GM18951 (cell line): ENCODE data around the gene RAB7A.

Experiments
- POLR2A ChIP-seq: IDR thresholded peaks from 4 replicates; pipeline ENCODE4 v1.6.1; 2011; ENCODE audit warnings: mild to moderate bottlenecking; ENCODE audit not compliant: insufficient read length, insufficient read depth; ENCODE audit errors: extremely low read depth
- in situ Hi-C: fragments of 300-500 bp; cut with MboI; formaldehyde crosslinking; loops from one replicate; pipeline ENCODE4 v1.12.0; 2022; ENCODE audit warnings: low sequenced_read_pairs, mixed read lengths, inconsistent platforms; ENCODE audit not compliant: unreplicated experiment

RAB7A gene

DNA sequence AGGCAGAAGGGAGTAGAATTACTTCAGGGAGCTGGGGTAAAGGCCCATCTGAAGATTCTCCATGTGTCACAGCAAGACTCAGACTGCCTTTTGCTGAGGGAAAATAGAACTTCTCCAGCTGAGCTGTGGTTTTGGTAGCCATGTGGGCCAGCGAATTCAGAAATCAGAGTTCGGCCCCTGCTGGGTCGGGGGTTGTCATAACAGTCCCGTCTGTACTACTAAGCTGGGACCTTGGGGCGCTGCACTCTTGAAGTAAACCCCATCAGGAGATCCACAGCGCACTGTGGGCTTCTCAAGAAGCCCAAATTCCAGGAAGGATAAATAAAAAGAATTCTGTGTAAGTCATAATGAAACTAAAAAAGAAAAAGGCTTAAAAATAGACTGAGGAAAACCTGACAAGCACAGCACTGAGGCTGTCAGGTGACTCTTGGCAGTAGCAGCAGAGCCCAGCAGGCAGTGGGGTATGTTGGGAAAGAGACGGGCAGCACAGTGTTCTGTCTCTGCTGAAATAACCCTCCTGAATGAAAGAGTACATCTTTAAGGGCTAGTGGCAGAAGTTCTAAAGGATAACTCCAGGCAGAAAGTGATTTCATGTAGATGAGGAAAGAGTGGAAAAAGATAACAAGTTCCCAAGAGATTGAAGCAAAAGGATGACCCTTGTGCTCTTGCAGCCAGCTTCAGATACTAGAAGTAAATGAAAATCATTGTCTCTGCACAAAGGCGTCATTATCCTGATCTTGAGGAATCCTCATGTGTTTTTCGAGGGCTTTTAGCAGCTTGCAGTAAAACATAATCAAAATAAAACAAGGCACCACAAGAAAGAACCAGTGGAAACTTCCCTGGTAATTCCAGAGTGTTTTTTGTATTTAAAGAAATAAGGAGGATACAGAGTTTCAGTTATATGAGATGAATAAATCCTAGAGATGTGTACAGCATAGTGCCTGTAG lies 74.5 kb downstream of the RAB7A start:
- in situ Hi-C loops = no loop called here

GRCh38 chr3:128801779-128802380 lies 75.9 kb downstream of the RAB7A start:
- TF ChIP-seq POLR2A = no peak
- in situ Hi-C loops = no loop called here

More for the DNA sequence above, 74.5 kb downstream of the RAB7A start:
- no peak for TF ChIP-seq POLR2A

DNA sequence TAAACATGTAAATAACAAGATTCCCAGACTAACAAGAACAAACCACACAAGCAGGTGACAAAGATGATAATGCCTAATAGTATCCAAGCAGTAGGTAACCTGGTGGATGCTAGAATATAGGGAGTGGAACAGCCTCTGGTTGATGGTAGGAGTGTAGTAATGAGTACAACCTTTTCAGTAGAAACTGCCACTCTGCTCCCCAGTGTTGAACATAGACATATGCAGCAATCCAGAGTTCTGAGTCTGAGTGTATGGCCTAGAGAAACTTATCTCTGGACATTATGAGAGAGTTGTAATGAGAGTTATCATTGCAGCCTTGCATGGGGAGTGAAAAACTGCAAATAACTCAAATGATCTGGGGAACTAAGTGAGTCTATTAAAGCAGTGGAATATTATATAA lies 77.3 kb downstream of the RAB7A start:
- in situ Hi-C loops = no loop called here

DNA sequence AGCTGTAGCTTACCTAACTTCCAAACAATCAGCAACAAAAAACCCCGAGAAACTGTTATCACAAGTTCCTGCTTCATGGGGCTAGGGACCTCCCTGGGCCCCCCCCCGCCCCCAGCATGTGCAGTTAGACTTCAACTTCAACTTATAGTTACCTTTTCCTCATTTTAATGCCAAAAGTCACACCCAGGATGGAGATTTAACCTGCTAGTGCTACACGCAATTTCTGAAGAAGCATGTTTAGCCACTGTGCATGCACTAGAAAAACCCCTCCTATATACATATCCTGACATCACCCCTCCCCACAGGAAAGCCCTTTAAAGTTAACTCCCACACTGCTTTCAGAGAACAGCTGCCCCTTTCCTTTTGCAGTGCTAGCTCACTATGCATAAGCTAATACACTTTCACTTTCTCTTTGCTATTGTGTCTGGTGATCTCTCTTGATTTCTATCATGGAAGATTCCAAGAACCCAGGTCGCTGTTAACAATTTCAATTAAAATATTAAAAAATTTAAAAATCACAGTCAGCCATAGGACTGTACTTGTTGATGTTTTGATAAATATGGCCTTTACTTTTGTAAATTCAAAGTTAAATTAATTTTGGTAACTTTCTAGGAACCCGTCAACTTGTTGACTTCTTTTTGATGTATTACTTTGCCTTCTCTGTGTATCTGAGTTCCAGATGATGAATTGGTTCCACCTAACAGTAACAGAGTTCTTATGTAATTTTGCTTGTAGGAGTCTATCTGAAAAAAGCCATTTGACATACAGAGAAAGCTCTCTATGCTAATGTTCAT lies 78.2 kb downstream of the RAB7A start:
- no peak for TF ChIP-seq POLR2A
- in situ Hi-C loops = no loop called here

More for the DNA sequence above, 77.3 kb downstream of the RAB7A start:
- no peak for TF ChIP-seq POLR2A

GRCh38 chr3:128804811-128805155 lies 78.8 kb downstream of the RAB7A start:
- in situ Hi-C loops = no loop called here
- TF ChIP-seq POLR2A = no peak

DNA sequence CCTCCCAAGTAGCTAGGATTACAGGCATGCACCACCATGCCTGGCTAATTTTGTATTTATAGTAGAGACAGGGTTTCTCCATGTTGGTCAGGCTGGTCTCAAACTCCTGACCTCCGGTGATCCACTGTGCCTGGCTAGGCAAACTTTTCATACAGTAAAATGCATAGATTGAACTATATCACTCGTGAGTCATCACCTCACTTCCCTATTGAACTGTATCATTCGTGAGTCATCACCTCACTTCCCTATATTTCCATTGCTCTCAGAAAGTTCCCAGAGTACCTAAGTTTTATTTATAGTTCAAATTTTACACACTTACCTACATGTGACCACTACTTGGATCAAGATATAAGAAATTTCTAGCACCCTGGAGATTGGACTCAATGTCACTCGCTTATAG lies 79.8 kb downstream of the RAB7A start:
- no peak for TF ChIP-seq POLR2A
- in situ Hi-C loops = no loop called here

DNA sequence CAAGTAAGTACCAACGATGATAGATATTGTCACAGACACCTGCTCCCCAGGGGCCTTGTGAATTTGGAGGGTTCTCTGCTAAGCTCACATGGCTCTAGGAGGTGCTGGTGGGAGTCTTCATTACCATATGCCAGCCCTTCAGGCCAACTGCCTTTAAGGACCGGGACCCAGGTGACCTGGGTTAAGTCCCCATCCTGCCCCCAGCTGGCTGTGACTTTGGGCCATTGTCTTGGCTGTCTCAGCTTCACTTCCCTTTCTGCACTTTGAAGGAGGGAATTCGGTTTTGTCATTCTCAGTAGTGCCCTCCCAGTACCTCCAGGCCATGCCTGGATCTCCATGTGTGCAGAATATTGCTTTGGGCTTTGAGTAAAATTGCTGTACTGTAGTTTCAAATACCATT lies 80.6 kb downstream of the RAB7A start:
- in situ Hi-C loops = no loop called here
- TF ChIP-seq POLR2A = no peak

DNA sequence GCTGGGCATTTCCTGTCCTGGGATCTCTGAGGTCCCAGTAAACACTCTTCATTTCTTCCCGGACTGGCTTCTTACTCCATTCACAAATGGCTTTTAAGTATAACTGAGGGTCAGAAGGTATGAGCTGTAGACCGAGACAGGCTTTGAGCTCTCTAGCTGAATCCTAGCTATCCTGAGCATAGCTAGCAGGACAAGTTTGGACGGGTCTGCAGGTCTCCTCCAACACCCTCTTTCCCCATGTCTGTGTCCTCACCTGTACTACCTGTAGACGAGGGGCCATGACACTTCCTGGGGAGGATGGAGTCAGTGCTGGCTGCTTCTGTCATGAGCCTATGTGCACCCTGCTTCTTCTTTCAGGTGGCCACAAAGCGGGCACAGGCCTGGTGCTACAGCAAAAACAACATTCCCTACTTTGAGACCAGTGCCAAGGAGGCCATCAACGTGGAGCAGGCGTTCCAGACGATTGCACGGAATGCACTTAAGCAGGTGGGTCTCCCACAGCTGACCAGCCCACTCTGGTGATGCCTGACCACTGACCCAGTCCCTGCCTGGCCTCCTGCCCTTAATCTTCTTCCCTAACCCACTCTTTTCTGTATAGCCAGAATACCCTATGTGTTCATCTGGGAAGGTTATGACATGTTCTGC lies 81.3 kb downstream of the RAB7A start:
- in situ Hi-C loops = no loop called here
- no peak for TF ChIP-seq POLR2A

- TF ChIP-seq POLR2A = no peak
- in situ Hi-C loops = no loop called here
Measured at GRCh38 chr3:128808672-128809071, 82.7 kb downstream of the RAB7A start.

- TF ChIP-seq POLR2A = no peak
- in situ Hi-C loops = no loop called here
Measured at GRCh38 chr3:128813097-128813496, 87.1 kb downstream of the RAB7A start.

DNA sequence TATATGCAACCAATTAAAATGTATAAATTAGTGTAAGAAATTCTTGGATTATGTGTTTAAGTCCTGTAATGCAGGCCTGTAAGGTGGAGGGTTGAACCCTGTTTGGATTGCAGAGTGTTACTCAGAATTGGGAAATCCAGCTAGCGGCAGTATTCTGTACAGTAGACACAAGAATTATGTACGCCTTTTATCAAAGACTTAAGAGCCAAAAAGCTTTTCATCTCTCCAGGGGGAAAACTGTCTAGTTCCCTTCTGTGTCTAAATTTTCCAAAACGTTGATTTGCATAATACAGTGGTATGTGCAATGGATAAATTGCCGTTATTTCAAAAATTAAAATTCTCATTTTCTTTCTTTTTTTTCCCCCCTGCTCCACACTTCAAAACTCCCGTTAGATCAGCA lies 88.1 kb downstream of the RAB7A start:
- in situ Hi-C loops = no loop called here
- no peak for TF ChIP-seq POLR2A

- TF ChIP-seq POLR2A = no peak
- in situ Hi-C loops = no loop called here
Measured at GRCh38 chr3:128814519-128815317, 88.7 kb downstream of the RAB7A start.
